ENCODE data around the gene PTPRM.

- TF ChIP-seq CTCF (IDR thresholded peaks at IDR 0.05; ENCODE audit: insufficient read depth, low read length, poor library complexity, severe bottlenecking) (no peak), EZH2phosphoT487 (conservative IDR thresholded peaks at IDR 0.05; ENCODE audit: low read length) (no peak)
Measured at GRCh38 chr18:7918701-7919100, 351.6 kb downstream of the PTPRM start.

All from SU-DHL-6 (cell line).